Measurements from ENCODE around the gene FSD1. TPM values are rescaled to one million over a fixed set of nuclear protein-coding genes. Genes with fewer than 3 reads are reported as not detected.
"Not testable (repeated sequence)": the region's sequence is repeated elsewhere in the genome, so short reads cannot be mapped to it uniquely, and the experiment has no call there.

Gene FSD1
- total and polyA plus RNA-seq, 2 donors from 2014 or later = 0.85 to 1.1 TPM

- FAIRE-seq (no peak), DNase-seq (no peak)
- Histone ChIP-seq H3K4me1 (ENCODE audit: control insufficient read depth in 2 of 3, insufficient read depth in 2 of 3, low read depth in 1 of 3, low read length in 3 of 3) (peaks cover 0 to 9% (median 0%) of the 10 kb centered on the region in 3 donors), H3K4me3 (ENCODE audit: low read length in 3 of 3) (peak overlapping the region in 2 of 3 donors; percentile 30 to 32), H3K27me3 (ENCODE audit: control insufficient read depth, insufficient read depth, low read length) (no peaks in the 10 kb centered on the region), H3K9ac (ENCODE audit: low read length in 3 of 3) (no peak overlapping the region), H3K9me3 (ENCODE audit: control insufficient read depth in 2 of 3, insufficient read depth in 1 of 3, low read length in 3 of 3) (no peaks in the 10 kb centered on the region), H3K36me3 (ENCODE audit: control insufficient read depth in 2 of 3, insufficient read depth in 3 of 3, low read length in 3 of 3) (no peaks in the 10 kb centered on the region), H3K27ac (ENCODE audit: low read depth in 2 of 2, low read length in 2 of 2) (no peak overlapping the region)
- intact Hi-C loops (cut with DNase I) = no loop called here
- TF ChIP-seq CTCF (IDR thresholded peaks at IDR 0.05; ENCODE audit: borderline replicate concordance, extremely low read depth, insufficient read depth) = no peak
Observed at GRCh38 chr19:4327877-4328242, 23.5 kb downstream of the FSD1 start.

GRCh38 chr19:4328243-4328990 lies 24.0 kb downstream of the FSD1 start:
- TF ChIP-seq CTCF (IDR thresholded peaks at IDR 0.05; ENCODE audit: borderline replicate concordance, extremely low read depth, insufficient read depth) = no peak
- peak overlapping the region; percentile 32 to 58 (median 48) for H3K4me3 ChIP-seq (ENCODE audit: low read length in 3 of 3)
- no peak for FAIRE-seq

GRCh38 chr19:4328991-4329681 lies 24.7 kb downstream of the FSD1 start:
- H3K9ac ChIP-seq (ENCODE audit: low read length in 3 of 3); H3K9me3 ChIP-seq (ENCODE audit: control insufficient read depth in 2 of 3, insufficient read depth in 1 of 3, low read length in 3 of 3); intact Hi-C loops (cut with DNase I); H3K36me3 ChIP-seq (ENCODE audit: control insufficient read depth in 2 of 3, insufficient read depth in 3 of 3, low read length in 3 of 3); FAIRE-seq; H3K4me1 ChIP-seq (ENCODE audit: control insufficient read depth in 2 of 3, insufficient read depth in 2 of 3, low read depth in 1 of 3, low read length in 3 of 3); H3K27me3 ChIP-seq (ENCODE audit: control insufficient read depth, insufficient read depth, low read length); H3K27ac ChIP-seq (ENCODE audit: low read depth in 2 of 2, low read length in 2 of 2): not testable (repeated sequence)
- H3K4me3 ChIP-seq (ENCODE audit: low read length in 3 of 3) = peak overlapping the region; percentile 32 to 58 (median 48)
- DNase-seq = peak in 1 of 5 donors; percentile 85

More at GRCh38 chr19:4328243-4328990, 24.0 kb downstream of the FSD1 start:
- H3K27me3 ChIP-seq (ENCODE audit: control insufficient read depth, insufficient read depth, low read length) = no peaks in the 10 kb centered on the region
- no peaks in the 10 kb centered on the region for H3K36me3 ChIP-seq (ENCODE audit: control insufficient read depth in 2 of 3, insufficient read depth in 3 of 3, low read length in 3 of 3)
- intact Hi-C loops (cut with DNase I) = no loop called here
- no peak overlapping the region for H3K27ac ChIP-seq (ENCODE audit: low read depth in 2 of 2, low read length in 2 of 2)
- H3K9ac ChIP-seq (ENCODE audit: low read length in 3 of 3) = peak overlapping the region in 1 of 3 donors; percentile 22
- peak; percentile 97 to 100 (median 98) for DNase-seq
- H3K4me1 ChIP-seq (ENCODE audit: control insufficient read depth in 2 of 3, insufficient read depth in 2 of 3, low read depth in 1 of 3, low read length in 3 of 3) = peaks cover 0 to 7% (median 0%) of the 10 kb centered on the region in 3 donors
- no peaks in the 10 kb centered on the region for H3K9me3 ChIP-seq (ENCODE audit: control insufficient read depth in 2 of 3, insufficient read depth in 1 of 3, low read length in 3 of 3)

GRCh38 chr19:4329858-4330257 lies 25.5 kb downstream of the FSD1 start:
- DNase-seq (no peak), FAIRE-seq (no peak)
- intact Hi-C loops (cut with DNase I) = no loop called here
- Histone ChIP-seq H3K27me3 (ENCODE audit: control insufficient read depth, insufficient read depth, low read length) (no peaks in the 10 kb centered on the region), H3K36me3 (ENCODE audit: control insufficient read depth in 2 of 3, insufficient read depth in 3 of 3, low read length in 3 of 3) (no peaks in the 10 kb centered on the region), H3K4me1 (ENCODE audit: control insufficient read depth in 2 of 3, insufficient read depth in 2 of 3, low read depth in 1 of 3, low read length in 3 of 3) (peaks cover 0 to 7% (median 0%) of the 10 kb centered on the region in 3 donors), H3K4me3 (ENCODE audit: low read length in 3 of 3) (no peak overlapping the region), H3K27ac (ENCODE audit: low read depth in 2 of 2, low read length in 2 of 2) (no peak overlapping the region), H3K9ac (ENCODE audit: low read length in 3 of 3) (no peak overlapping the region), H3K9me3 (ENCODE audit: control insufficient read depth in 2 of 3, insufficient read depth in 1 of 3, low read length in 3 of 3) (no peaks in the 10 kb centered on the region)
- no peak for TF ChIP-seq CTCF (IDR thresholded peaks at IDR 0.05; ENCODE audit: borderline replicate concordance, extremely low read depth, insufficient read depth)
